Measurements from ENCODE around the gene MPDZ. TPM values are rescaled to one million over a fixed set of nuclear protein-coding genes. Genes with fewer than 3 reads are reported as not detected.

MPDZ gene
- total RNA-seq, 1 experiment from 2014 or later: 46.7 TPM

- Histone ChIP-seq H3K9ac (ENCODE audit: extremely low read depth, insufficient read length, low read length) (no peak overlapping the region), H2BK15ac (ENCODE audit: low read depth, low read length) (no peak overlapping the region), H2BK120ac (ENCODE audit: low read depth, low read length, poor library complexity, severe bottlenecking) (no peak overlapping the region), H2BK20ac (ENCODE audit: low read depth, low read length, poor library complexity, severe bottlenecking) (no peak overlapping the region), H3K4me1 (ENCODE audit: insufficient read depth, low read length) (peaks cover 4% of the 10 kb centered on the region; the same call in 1 of the 2 replicates), H3K27ac (ENCODE audit: insufficient read length, low read depth, low read length) (no peak overlapping the region), H4K91ac (ENCODE audit: insufficient read length, low read depth, low read length) (no peak overlapping the region), H2BK12ac (ENCODE audit: insufficient read length, low read depth, low read length) (no peak overlapping the region), H4K8ac (replicated peaks; ENCODE audit: insufficient read length, low read depth, low read length) (no peak overlapping the region), H3K18ac (ENCODE audit: insufficient read length, low read depth, low read length) (no peak overlapping the region), H2BK5ac (ENCODE audit: insufficient read length, low read length) (no peak overlapping the region), H2AK5ac (ENCODE audit: insufficient read length, low read length) (no peak overlapping the region), H3K23me2 (ENCODE audit: insufficient read length, low read depth, low read length, poor library complexity, severe bottlenecking) (no peaks in the 10 kb centered on the region), H2AFZ (ENCODE audit: low read length) (no peak overlapping the region), H3K79me1 (ENCODE audit: insufficient read depth, low read depth, low read length, poor library complexity, severe bottlenecking) (no peaks in the 10 kb centered on the region), H3K56ac (ENCODE audit: insufficient read length, low read depth, low read length) (no peak overlapping the region), H3K79me2 (ENCODE audit: insufficient read depth, low read length) (no peaks in the 10 kb centered on the region), H3K14ac (ENCODE audit: insufficient read depth, low read length) (no peak overlapping the region), H3K27me3 (ENCODE audit: insufficient read depth, low read length) (no peaks in the 10 kb centered on the region), H3K9me3 (ENCODE audit: control insufficient read depth, low read depth, low read length) (no peaks in the 10 kb centered on the region), H4K5ac (ENCODE audit: insufficient read length, low read depth, low read length) (no peak overlapping the region), H3K4ac (ENCODE audit: low read depth, low read length) (no peak overlapping the region), H4K20me1 (ENCODE audit: control insufficient read depth, insufficient read depth, insufficient read length) (no peaks in the 10 kb centered on the region), H3K23ac (ENCODE audit: insufficient read length, low read depth, low read length) (no peak overlapping the region), H3K4me2 (ENCODE audit: insufficient read depth, insufficient read length, low read length) (no peak overlapping the region), H3T11ph (ENCODE audit: low read length) (no peak overlapping the region)
- no peak for TF ChIP-seq CTCF (conservative IDR thresholded peaks at IDR 0.05)
- WGBS (ENCODE audit: extremely low coverage, insufficient read length, low lambda C conversion rate): no CpG with 5 or more reads among the region's 3 CpGs
- Mint-ChIP-seq H3K9me3 (no peaks in the 10 kb centered on the region), H3K27ac (no peak overlapping the region), H3K36me3 (ENCODE audit: insufficient read depth in 1 of 3, low read depth in 3 of 3) (no peaks in the 10 kb centered on the region), H3K4me3 (no peak overlapping the region), H3K4me1 (peaks cover 0 to 8% of the 10 kb centered on the region in 2 experiments; a peak in 3 of 4 replicates), H3K27me3 (ENCODE audit: low read depth) (no peaks in the 10 kb centered on the region)
- no peak for DNase-seq
Measured at GRCh38 chr9:13069498-13069897, 210.0 kb downstream of the MPDZ start.
